DMS114 treated with DMSO at 0.1 percent for 48 hours (cell line): ENCODE data around the gene TMEM11.

Experiments
- DNase-seq: peaks from one replicate; lab custom pipeline; 2025; ENCODE audit not compliant: unreplicated experiment; lab: John Stamatoyannopoulos, UW

Gene TMEM11

DNA sequence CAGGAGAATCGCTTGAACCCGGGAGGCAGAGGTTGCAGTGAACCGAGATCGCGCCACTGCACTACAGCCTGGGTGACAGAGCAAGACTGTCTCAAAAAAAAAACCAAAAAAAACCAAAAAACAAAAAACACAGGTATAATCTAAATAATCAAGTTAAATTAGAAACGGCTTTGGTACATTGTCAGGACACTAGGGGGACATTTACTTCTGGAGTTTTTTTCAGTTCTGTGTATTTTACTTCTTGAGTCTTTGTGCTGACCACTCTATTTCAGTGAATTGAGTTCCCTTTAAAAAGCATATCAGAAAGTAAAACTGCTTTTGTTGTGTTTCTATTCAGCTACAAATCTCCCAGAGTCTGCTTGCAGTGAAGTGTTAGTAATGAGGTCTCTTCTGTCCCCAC is 50.9 kb downstream of the TMEM11 start:
- DNase-seq, result no peak

DNA sequence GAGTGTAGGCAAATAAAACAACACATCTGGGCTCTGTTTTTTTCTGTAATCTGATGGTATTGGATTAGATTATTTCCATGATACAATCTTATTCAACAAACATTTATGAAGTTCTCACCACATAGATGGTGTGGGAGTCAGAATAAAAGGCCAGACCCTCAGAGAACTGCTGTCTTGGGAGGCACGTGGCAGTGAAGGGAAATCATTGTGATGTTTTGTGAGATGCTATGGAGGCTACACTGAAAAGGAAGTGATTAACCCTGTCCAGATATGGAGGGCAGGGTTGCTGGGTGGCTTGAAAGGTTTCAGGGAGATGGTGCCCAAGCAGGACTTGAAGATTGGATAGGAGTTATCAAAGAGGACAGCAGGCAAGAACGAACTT is 51.6 kb downstream of the TMEM11 start:
- no peak for DNase-seq

DNA sequence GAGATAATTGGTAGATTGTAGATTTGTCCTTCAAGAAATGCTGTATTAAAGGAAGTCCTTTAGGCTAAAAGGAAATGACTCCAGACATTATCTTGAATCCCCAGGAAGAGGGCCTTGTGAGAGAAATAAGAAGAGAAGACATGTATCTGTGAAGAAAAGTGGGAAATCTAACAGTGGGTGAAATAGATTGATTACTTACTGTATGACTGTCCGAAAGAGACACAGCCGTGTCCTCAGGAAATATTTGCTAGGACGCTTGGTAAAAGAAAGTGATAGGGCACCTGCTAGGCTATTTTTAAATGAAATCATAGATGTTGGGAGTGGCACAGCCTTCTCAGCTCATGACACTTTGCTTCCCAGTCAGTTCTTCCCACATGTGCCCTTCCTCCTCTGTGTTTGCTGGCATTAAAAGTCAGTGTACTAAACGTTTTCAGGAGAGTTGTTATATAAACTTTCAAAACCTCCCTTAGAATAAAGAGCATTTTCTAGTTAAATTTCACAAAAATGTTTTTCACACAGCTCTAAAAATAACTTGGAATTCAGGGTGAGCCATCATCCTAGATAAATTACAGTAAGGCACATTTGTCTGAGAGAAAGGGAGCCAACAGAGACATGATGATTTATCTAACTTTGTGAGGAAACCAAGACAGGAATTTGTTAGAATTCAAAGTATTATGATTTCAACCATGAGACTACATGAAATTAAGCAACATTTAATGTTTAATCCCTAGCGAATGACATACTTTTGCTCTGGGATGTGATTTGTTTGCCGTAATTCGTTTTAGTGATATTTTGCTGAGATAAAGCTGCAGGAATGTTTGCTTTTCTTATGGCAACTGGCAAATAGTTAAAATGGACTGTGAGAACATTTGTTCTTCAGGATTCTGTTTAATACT is 52.2 kb downstream of the TMEM11 start:
- DNase-seq, result no peak

DNA sequence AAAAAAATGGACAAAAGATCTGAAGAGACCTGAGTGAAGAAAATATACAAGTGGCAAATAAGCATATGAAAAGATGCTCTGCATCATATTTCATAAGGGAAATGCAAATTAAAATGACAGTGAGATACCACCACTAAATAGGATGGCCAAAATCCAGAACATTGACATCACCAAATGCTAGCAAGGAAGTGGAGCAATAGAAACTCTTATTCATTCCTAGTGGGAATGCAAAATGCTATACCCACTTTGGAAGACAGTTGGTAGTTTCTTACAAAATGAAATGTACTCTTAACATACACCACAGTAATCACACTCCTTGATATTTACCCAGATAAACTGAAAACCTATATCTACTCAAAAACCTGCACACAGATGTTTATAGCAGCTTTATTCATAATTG is 53.6 kb downstream of the TMEM11 start:
- DNase-seq, result no peak

DNA sequence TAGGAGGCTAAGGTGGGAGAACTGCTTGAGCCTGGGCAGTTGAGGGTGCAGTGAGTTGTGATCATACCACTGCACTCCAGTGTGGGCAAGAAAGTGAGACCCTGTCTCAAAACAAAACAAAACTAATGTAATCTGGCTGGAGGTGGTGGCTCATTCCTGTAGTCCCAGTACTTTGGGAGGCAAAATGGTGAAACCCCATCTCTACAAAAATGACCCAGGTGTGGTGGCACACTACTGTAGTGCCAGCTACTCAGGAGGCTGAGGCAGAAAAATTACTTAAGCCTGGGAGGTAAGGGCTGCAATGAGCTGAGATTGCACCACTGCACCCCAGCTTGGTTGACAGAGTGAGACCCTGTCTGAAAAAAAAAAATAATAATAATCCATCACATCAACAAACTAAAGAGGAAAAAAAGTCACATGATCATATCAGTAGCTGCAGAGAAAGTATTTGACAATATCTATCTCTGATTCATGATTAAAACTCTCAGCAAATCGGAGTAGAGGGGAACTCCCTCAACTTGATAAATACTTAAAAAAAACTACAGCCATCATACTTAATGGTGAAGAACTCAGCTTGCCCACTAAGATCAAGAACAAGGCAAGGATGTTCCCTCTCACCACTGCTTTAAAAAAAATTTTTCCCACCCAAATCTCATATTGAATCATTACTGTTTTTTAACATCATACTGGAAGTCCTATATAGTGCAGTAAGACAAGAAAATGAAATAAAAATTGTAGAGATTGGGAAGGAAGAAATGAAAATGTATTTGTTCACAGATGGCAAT is 56.2 kb downstream of the TMEM11 start:
- DNase-seq, result no peak

DNA sequence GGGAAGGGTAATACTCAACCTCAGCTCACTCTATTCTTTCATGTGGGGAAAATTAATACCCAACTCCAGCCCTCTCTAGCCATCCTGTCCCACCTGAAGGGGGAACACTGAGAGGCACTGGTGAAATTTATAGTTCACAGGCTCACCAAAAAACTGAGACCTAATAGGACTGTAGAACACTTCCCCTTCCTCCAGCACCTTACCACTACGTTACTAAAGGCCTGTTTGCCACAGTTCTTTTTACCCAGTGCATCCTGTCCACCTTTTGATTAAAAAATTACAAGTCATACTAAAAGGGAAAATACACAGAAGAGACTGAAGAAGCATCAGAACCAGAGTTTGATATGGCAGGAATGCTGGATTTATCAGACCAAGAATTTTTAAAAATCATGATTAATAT is 61.2 kb downstream of the TMEM11 start:
- DNase-seq, result no peak

DNA sequence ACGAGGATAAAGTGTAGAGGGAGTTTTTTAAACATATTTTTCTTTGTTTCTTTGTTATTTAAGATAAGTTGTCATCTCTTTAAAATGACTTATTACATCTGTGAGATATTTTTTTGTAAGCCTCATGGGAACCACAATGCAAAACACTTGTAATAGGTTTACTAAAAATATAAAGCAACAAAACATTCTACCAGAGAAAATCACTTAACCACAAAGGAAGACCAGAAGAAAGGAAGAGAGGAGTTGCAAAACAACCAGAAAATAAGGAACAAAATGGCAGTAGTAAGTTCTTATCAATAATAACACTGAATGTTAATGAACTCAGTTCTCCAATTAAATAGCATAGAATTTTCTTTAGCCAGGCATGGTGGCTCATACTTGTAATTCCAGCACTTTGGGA is 64.3 kb downstream of the TMEM11 start:
- DNase-seq, result no peak
